GM12864 (cell line): Measurements from ENCODE around the gene ARL16.

Source experiments
- DNase-seq: peaks from one replicate; pipeline ENCODE4 v3.0.0-alpha.2; 2011; ENCODE audit warnings: low read depth
- H3K4me3 ChIP-seq: 2 replicates; pipeline ENCODE4 v1.5.1; 2011; ENCODE audit warnings: mild to moderate bottlenecking, low read depth, low read length, control low read depth
- CTCF ChIP-seq: IDR thresholded peaks from 2 replicates; pipeline ENCODE4 v1.5.1; 2011; ENCODE audit warnings: low read depth, mild to moderate bottlenecking, moderate library complexity, low read length, control low read depth, inconsistent platforms; ENCODE audit errors: missing control alignments

The ARL16 gene

DNA sequence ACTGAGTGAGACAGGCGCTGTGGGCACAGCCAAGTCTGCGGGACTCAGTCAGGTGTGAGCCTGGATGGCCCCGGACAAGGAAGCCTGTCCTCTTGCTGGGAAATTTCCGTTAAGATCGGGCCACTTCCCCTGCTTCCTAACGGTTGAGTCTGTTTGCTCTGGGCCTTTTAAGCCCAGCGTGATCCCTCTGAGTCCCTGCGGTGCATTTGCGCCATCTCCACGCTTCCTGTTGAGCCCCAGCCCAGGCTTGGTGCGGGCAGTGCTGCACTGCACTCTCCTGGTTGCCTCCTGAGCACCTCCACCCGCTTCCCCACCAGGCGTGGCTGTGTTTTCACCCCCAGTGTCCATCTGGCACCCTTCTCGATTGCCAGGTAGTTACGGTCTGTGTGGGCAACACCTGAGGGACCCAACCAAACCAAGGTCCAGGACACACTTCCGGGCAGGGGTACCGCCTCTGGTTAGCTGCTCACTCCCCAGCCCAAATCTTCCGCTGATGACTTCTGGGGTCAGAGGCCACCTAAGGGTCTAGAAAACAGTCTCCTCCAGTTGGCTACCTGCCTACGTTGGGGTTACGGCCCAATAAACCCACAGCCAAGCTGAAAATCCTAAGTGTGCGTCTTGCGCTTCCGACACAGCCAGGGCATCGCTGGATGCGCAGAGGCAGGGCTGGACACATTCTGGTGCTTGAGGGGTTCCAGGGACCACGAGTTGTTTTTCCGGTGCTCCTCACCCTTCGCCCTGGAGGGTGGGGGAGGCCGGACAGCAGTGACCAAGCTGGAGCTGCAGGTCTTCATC, 27.1 kb upstream of the ARL16 start:
- no peak for DNase-seq
- TF ChIP-seq CTCF = no peak
- H3K4me3 ChIP-seq = peak overlapping the region; percentile 47

GRCh38 chr17:81708739-81709185, 25.2 kb upstream of the ARL16 start:
- TF ChIP-seq CTCF = no peak
- no peak for DNase-seq
- H3K4me3 ChIP-seq = no peak overlapping the region

DNA sequence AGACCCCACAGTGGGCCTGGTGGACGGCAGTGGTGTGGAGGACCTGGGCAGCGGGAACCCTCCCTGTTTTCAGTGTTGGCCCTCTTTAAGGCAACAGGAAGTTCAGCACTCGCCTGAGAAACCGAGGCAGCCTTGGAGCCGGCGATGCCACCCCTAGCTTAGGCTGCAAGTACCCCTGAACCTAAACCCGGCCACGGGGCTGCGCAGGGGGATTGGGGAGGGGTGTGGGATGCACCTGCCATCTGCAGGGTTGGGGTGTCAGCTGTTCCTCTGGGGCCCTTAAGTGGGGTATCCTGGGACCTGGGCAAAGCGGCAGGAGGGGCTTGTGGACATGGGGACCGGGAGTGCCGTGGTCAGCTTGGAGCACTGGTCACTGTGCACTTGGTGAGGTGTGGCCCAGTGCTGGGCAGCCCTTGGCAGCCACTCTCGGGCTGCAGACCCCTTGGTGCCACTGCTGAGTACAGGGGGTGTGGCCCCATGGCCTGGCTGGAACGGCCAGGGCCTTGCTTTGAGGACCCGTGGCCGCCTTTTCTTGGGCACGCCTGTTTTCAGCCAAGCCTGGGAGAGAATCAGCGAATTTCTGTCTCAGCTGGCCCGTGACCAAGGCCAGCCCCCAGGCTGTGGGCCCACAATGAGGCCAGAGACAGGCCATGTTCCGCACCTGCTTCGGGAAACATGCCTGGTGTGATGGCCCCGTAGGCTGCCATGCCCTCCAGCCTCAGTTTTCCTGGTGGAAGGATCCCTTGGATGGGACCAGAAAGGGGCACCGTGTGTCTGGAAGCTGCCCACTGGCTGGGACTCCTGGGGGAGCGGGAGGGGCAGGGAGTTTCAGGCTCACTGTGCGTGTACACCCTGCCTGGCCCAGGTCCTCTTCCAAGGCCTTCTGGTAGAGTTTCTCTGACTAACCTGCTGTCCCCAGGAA, 24.4 kb upstream of the ARL16 start:
- no peak overlapping the region for H3K4me3 ChIP-seq
- no peak for DNase-seq
- no peak for TF ChIP-seq CTCF

DNA sequence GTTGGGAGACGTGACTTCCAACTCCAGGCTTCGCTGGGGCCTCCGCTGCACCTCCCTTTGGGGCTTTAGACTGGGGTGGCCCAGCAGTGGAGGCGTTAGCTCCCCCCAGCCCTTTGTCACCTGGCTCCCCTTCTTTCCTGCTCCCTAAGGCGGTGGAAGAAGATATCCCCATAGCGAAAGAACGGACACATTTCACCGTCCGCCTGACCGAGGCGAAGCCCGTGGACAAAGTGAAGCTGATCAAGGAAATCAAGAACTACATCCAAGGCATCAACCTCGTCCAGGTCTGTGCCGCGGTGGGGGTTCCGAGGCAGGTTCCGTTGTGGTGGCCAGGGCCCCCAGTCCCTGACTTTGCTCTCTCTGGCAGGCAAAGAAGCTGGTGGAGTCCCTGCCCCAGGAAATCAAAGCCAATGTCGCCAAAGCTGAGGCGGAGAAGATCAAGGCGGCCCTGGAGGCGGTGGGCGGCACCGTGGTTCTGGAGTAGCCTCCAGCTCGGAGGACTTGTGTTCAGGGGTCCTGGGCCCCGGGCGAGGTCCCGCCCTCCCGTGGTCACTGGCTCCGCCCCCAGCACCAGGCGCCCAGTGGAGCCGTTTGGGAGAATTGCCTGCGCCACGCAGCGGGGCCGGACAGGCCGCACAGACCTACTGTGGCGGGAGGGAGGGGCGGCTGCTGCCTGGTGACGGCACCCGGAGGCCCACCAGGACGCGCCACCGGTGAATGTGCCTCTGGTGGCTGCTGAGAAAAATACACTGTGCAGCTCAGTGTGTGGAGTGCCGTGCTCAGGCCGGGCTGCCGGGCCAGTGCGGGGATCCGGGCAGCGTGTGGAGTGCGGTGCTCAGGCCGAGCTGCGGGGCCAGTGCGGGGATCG, 23.4 kb upstream of the ARL16 start:
- no peak overlapping the region for H3K4me3 ChIP-seq
- DNase-seq = no peak
- peak; percentile 17 for TF ChIP-seq CTCF

DNA sequence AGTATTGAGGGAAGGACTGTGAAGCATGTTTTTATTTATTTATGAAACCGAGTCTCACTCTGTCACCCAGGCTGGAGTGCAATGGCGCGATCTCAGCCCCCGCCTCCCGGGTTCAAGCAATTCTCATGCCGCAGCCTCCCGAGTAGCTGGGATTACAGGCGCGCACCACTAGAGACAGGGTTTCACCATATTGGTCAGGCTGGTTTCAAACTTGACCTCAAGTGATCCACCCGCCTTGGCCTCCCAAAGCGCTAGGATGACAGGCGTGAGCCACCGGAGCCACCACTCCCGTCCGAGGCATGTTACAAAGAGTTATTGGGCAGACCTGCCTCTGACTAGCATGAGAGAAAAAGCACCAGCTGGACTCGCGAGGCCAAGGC, 22.6 kb upstream of the ARL16 start:
- no peak for TF ChIP-seq CTCF
- DNase-seq = no peak
- no peak overlapping the region for H3K4me3 ChIP-seq

- TF ChIP-seq CTCF = no peak
- H3K4me3 ChIP-seq = no peak overlapping the region
- no peak for DNase-seq
These were observed 22.1 kb upstream of the ARL16 start for GRCh38 chr17:81705518-81706231.
